Fibroblast of skin of left biceps (primary cell): Measurements from ENCODE around the gene MAPK10.
"Not testable (repeated sequence)": the region's sequence is repeated elsewhere in the genome, so short reads cannot be mapped to it uniquely, and the experiment has no call there.

Experiments used
- DNase-seq, 2 experiments: peaks; one replicate each; pipeline ENCODE4 v3.0.0-alpha.2; 2013; ENCODE audit warnings: low read depth in 2 of 2

Gene MAPK10

GRCh38 chr4:85968945-85969819, 390.7 kb downstream of the MAPK10 start:
- DNase-seq: peak; percentile 50 to 57

- no peak for DNase-seq
Observed at GRCh38 chr4:85967872-85968271, 392.0 kb downstream of the MAPK10 start.

- DNase-seq: no peak
Observed at GRCh38 chr4:85966373-85966772, 393.5 kb downstream of the MAPK10 start.

- DNase-seq: no peak
Observed at GRCh38 chr4:85965529-85965928, 394.3 kb downstream of the MAPK10 start.

- not testable (repeated sequence) for DNase-seq
Observed at GRCh38 chr4:85965017-85965416, 394.8 kb downstream of the MAPK10 start.

- no peak for DNase-seq
Observed at GRCh38 chr4:85964298-85964697, 395.6 kb downstream of the MAPK10 start.

- DNase-seq: no peak
Observed at GRCh38 chr4:85963231-85963630, 396.6 kb downstream of the MAPK10 start.

GRCh38 chr4:85961887-85962286, 398.0 kb downstream of the MAPK10 start:
- DNase-seq: no peak

GRCh38 chr4:85956293-85956945, 403.4 kb downstream of the MAPK10 start:
- no peak for DNase-seq

GRCh38 chr4:85955620-85956292, 404.1 kb downstream of the MAPK10 start:
- DNase-seq: no peak

GRCh38 chr4:85953651-85954018, 406.2 kb downstream of the MAPK10 start:
- no peak for DNase-seq

GRCh38 chr4:85952972-85953650, 406.7 kb downstream of the MAPK10 start:
- DNase-seq: no peak

GRCh38 chr4:85952528-85952927, 407.3 kb downstream of the MAPK10 start:
- DNase-seq: no peak

- no peak for DNase-seq
Observed at GRCh38 chr4:85951099-85951498, 408.8 kb downstream of the MAPK10 start.

GRCh38 chr4:85946821-85947220, 413.0 kb downstream of the MAPK10 start:
- no peak for DNase-seq

- no peak for DNase-seq
Observed at GRCh38 chr4:85942107-85942506, 417.7 kb downstream of the MAPK10 start.

GRCh38 chr4:85940151-85940550, 419.7 kb downstream of the MAPK10 start:
- no peak for DNase-seq
